Prostate gland (tissue), 2 donors: ENCODE results near the gene FAF1.

Source experiments
- POLR2AphosphoS5 ChIP-seq: sonication (generic); formaldehyde crosslinking; IDR thresholded peaks from one replicate; pipeline ENCODE4 v1.6.1; 2017; ENCODE audit warnings: antibody characterized with exemption
- TF ChIP-seq, protein P1 (sequence below), 4 experiments: fragments of 200-600 bp in 2 of 4; fragments of 450-650 bp in 2 of 4; sonication (generic) in 2 of 4; IDR thresholded peaks; 1 replicate in 3 of 4; 2 replicates in 1 of 4; pipeline ENCODE4 v1.5.1; 2016 to 2019; ENCODE audit warnings: antibody characterized with exemption in 4 of 4, mild to moderate bottlenecking in 2 of 4, moderate library complexity in 2 of 4

GRCh38 chr1:50412813-50413476 is 547.1 kb downstream of the FAF1 start:
- no peak for TF ChIP-seq POLR2AphosphoS5
- TF ChIP-seq, protein P1, sequence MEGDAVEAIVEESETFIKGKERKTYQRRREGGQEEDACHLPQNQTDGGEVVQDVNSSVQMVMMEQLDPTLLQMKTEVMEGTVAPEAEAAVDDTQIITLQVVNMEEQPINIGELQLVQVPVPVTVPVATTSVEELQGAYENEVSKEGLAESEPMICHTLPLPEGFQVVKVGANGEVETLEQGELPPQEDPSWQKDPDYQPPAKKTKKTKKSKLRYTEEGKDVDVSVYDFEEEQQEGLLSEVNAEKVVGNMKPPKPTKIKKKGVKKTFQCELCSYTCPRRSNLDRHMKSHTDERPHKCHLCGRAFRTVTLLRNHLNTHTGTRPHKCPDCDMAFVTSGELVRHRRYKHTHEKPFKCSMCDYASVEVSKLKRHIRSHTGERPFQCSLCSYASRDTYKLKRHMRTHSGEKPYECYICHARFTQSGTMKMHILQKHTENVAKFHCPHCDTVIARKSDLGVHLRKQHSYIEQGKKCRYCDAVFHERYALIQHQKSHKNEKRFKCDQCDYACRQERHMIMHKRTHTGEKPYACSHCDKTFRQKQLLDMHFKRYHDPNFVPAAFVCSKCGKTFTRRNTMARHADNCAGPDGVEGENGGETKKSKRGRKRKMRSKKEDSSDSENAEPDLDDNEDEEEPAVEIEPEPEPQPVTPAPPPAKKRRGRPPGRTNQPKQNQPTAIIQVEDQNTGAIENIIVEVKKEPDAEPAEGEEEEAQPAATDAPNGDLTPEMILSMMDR (IDR thresholded peaks at IDR 0.05) = no peak
